OCI-LY1 (cell line): ENCODE data around the gene UVSSA.

Source experiments
- H2AFZ ChIP-seq: fragments of 200-600 bp; sonication (generic), shearing (Covaris generic); 2 replicates; pipeline ENCODE4 v1.6.0; 2014; ENCODE audit warnings: antibody characterized with exemption, mild to moderate bottlenecking, low read length
- H3F3A ChIP-seq: fragments of 200-600 bp; sonication (generic), shearing (Covaris generic); 2 replicates; pipeline ENCODE4 v1.6.0; 2014; ENCODE audit warnings: mild to moderate bottlenecking, antibody characterized with exemption, low read length, moderate library complexity; ENCODE audit not compliant: insufficient read depth
- H3K27ac ChIP-seq: fragments of 200-600 bp; sonication (generic); 2 replicates; pipeline ENCODE4 v1.5.1; 2014; ENCODE audit warnings: low read length, mixed run types, mild to moderate bottlenecking, low read depth; ENCODE audit not compliant: poor library complexity, severe bottlenecking
- H3K27me3 ChIP-seq: fragments of 200-600 bp; sonication (generic); 2 replicates; pipeline ENCODE4 v1.6.0; 2014; ENCODE audit warnings: antibody characterized with exemption, mild to moderate bottlenecking, low read length, moderate library complexity; ENCODE audit not compliant: insufficient read depth
- H3K36me3 ChIP-seq: fragments of 200-600 bp; sonication (generic); 2 replicates; pipeline ENCODE4 v1.6.1; 2014; ENCODE audit warnings: mild to moderate bottlenecking, antibody characterized with exemption, low read length, moderate library complexity, mixed read lengths; ENCODE audit not compliant: insufficient read depth
- H3K4me1 ChIP-seq: fragments of 200-600 bp; sonication (generic); 2 replicates; pipeline ENCODE4 v1.5.1; 2014; ENCODE audit warnings: mild to moderate bottlenecking, low read length, moderate library complexity; ENCODE audit not compliant: insufficient read depth, severe bottlenecking
- H3K4me2 ChIP-seq: fragments of 200-600 bp; sonication (generic), shearing (Covaris generic); 2 replicates; pipeline ENCODE4 v1.6.1; 2014; ENCODE audit warnings: low read length
- H3K4me3 ChIP-seq: fragments of 200-600 bp; sonication (generic); 2 replicates; pipeline ENCODE4 v1.5.1; 2014; ENCODE audit warnings: low read length, low read depth, mild to moderate bottlenecking, mixed read lengths; ENCODE audit not compliant: poor library complexity, severe bottlenecking
- H3K79me2 ChIP-seq: fragments of 200-600 bp; shearing (Covaris generic); 2 replicates; pipeline ENCODE4 v1.6.1; 2016; ENCODE audit warnings: mixed run types, low read length, mixed read lengths; ENCODE audit not compliant: insufficient read depth
- H3K9ac ChIP-seq: fragments of 200-600 bp; sonication (generic), shearing (Covaris generic); 2 replicates; pipeline ENCODE4 v1.6.1; 2014; ENCODE audit warnings: mild to moderate bottlenecking, low read length, mixed read lengths
- H3K9me2 ChIP-seq: fragments of 200-600 bp; sonication (generic), shearing (Covaris generic); 2 replicates; pipeline ENCODE4 v1.6.1; 2014; ENCODE audit warnings: low read depth, mild to moderate bottlenecking, low read length, mixed read lengths
- H3K9me3 ChIP-seq: fragments of 200-600 bp; shearing (Covaris generic); 2 replicates; pipeline ENCODE4 v1.6.1; 2014; ENCODE audit warnings: low read length, mixed read lengths
- H4K20me1 ChIP-seq: fragments of 200-600 bp; sonication (generic), shearing (Covaris generic); 2 replicates; pipeline ENCODE4 v1.6.0; 2016; ENCODE audit warnings: mild to moderate bottlenecking, low read length; ENCODE audit not compliant: insufficient read depth
- CTCF ChIP-seq: fragments of 200-600 bp; sonication (generic), shearing (Covaris generic); IDR thresholded peaks from 2 replicates; pipeline ENCODE4 v1.5.1; 2017; ENCODE audit warnings: mild to moderate bottlenecking, antibody characterized with exemption, low read length, moderate library complexity, mixed read lengths
- EZH2 ChIP-seq: fragments of 200-600 bp; sonication (generic), shearing (Covaris generic); IDR thresholded peaks from 2 replicates; pipeline ENCODE4 v1.8.0; 2017; ENCODE audit warnings: borderline replicate concordance, mixed run types, mild to moderate bottlenecking, antibody characterized with exemption, low read length, moderate library complexity, mixed read lengths

UVSSA gene

DNA sequence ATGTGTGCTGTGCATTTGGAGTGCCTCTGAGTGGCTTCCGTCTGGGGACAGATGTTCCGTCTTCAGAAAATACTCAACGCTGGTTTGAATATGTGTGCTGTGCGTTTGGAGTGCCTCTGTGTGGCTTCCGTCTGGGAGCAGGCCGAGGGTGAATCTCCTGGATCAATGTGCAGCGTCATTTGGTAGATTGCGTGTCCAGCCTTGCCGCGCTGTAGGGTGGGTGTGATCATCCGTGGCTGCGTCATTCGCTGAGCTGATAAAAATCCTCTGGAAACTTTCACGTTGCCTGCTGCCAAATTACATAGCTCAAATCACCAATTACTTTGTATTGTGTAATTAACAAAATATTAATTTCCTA is 12.1 kb downstream of the UVSSA start:
- Histone ChIP-seq H3K79me2 (no peaks in the 10 kb centered on the region), H3K9me2 (no peaks in the 10 kb centered on the region), H3K4me1 (no peaks in the 10 kb centered on the region), H3K27me3 (no peaks in the 10 kb centered on the region), H3K27ac (no peak overlapping the region), H3F3A (no peaks in the 10 kb centered on the region), H3K4me3 (no peak overlapping the region), H3K9ac (no peak overlapping the region), H4K20me1 (no peaks in the 10 kb centered on the region), H2AFZ (no peak overlapping the region), H3K4me2 (no peak overlapping the region), H3K9me3 (no peaks in the 10 kb centered on the region), H3K36me3 (no peaks in the 10 kb centered on the region)
- TF ChIP-seq EZH2 (no peak), CTCF (no peak)

GRCh38 chr4:1359976-1360375 is 13.0 kb downstream of the UVSSA start:
- no peak for TF ChIP-seq EZH2
- TF ChIP-seq CTCF, result no peak
- no peaks in the 10 kb centered on the region for H3K36me3 ChIP-seq
- H3F3A ChIP-seq, result no peaks in the 10 kb centered on the region
- no peaks in the 10 kb centered on the region for H4K20me1 ChIP-seq
- no peaks in the 10 kb centered on the region for H3K9me3 ChIP-seq
- H3K9me2 ChIP-seq, result no peaks in the 10 kb centered on the region
- no peak overlapping the region for H3K4me3 ChIP-seq
- no peaks in the 10 kb centered on the region for H3K79me2 ChIP-seq
- H3K4me2 ChIP-seq, result no peak overlapping the region
- no peaks in the 10 kb centered on the region for H3K27me3 ChIP-seq
- no peak overlapping the region for H2AFZ ChIP-seq
- H3K9ac ChIP-seq, result no peak overlapping the region
- no peak overlapping the region for H3K27ac ChIP-seq
- no peaks in the 10 kb centered on the region for H3K4me1 ChIP-seq

DNA sequence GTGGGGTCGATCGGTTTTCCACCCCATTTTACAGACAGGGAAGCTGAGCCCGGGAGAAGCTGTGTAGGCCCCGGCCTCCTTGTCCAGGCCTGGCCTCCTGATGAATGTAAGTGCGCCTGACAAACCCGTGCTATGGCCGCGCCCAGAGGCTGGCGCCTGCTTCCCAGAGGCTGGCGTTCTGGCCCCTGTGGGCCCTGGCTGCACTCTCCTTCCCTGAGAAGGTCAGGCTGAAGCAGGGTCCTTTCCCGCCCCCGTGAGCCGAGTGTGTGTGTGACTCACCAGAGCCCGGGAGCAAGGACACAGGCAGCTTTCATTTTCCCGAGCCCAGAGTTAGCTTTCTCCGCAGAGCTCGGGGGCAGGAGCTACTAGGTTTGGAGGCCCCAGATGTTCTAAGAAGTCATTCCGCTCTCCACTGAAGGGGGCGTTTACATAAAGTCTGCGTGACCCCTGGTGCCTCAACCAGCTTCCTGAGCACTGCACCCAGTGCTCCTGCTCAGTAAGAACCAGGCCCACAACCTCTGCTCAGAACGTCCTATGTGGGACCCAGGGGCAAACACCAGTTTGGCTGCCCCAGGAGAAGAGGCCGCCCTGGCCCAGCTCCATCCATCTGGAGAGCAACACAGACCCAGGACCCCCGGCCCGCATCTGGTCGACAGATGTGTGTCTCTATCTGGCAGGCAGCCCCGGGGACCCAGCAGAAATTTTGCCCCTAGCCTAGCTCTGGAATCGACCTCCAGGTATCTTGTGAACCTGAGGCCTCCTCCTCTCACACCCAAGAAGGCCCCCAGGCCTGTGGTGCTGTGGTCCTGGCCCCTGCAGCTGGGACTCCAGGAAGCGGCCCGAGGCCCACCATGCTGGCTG is 13.6 kb downstream of the UVSSA start:
- Histone ChIP-seq H3K4me3 (no peak overlapping the region), H3K9me3 (no peaks in the 10 kb centered on the region), H3K9ac (no peak overlapping the region), H3K9me2 (no peaks in the 10 kb centered on the region), H3K36me3 (no peaks in the 10 kb centered on the region), H3F3A (no peaks in the 10 kb centered on the region), H2AFZ (no peak overlapping the region), H3K4me2 (no peak overlapping the region), H3K4me1 (no peaks in the 10 kb centered on the region), H3K27me3 (no peaks in the 10 kb centered on the region), H3K79me2 (no peaks in the 10 kb centered on the region), H4K20me1 (no peaks in the 10 kb centered on the region), H3K27ac (no peak overlapping the region)
- TF ChIP-seq EZH2 (no peak), CTCF (no peak)
